NCI-H1092 (cell line): ENCODE measurements around the gene RBM47.
"Not testable (repeated sequence)": the region's sequence is repeated elsewhere in the genome, so short reads cannot be mapped to it uniquely, and the experiment has no call there.

Experiments
- DNase-seq: peaks from one replicate; lab custom pipeline; 2025; lab: John Stamatoyannopoulos, UW

Gene RBM47

DNA sequence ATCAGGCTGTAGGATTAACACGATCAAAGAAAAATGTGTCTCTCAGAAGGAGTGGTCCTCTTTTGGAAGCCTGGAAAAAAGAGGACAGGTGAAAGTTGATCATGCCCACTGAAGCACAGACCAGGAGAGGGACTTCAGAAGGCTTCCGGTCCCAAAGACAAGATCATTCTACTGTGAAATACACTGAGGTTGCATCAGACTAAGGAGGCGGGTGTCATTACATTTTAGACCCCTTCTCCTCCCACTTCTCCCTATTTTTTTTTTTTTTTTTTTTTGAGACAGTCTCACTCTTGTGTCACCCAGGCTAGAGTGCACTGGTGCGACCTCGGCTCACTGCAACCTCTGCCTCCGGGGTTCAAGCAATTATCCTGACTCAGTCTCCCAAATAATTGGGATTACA, 67.5 kb downstream of the RBM47 start:
- no peak for DNase-seq

DNA sequence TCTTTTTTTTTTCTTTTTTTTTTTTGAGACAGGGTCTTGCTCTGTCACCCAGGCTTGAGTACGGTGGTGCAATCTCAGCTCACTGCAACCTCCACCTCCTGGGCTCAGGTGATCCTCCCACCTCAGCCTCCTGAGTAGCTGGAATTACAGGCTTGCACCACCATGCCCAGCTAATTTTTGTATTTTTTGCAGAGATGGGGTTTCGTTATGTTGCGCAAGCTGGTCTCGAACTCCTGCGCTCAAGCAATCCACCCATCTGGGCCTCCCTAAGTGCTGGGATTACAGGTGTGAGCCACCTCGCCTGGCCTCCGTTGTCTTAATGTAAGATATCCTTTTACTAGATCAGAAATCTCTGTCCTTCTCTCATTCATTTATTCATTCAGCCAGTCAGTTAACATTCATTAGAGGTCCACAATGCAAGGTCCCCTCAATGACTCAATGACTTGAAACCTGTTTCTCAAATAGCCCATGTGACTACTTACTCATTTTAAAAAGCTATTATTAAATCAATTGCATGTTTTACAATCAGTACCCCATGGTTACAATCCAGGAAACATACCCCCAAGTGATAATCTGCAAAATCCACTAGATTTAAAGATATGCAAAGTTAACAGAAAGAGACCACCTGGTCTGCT, 68.0 kb downstream of the RBM47 start:
- not testable (repeated sequence) for DNase-seq

- no peak for DNase-seq
Observed at GRCh38 chr4:40559585-40560465, 69.8 kb downstream of the RBM47 start.

- DNase-seq = no peak
Observed at GRCh38 chr4:40557736-40558135, 71.9 kb downstream of the RBM47 start.

GRCh38 chr4:40555176-40555900, 74.3 kb downstream of the RBM47 start:
- no peak for DNase-seq

- DNase-seq = not testable (repeated sequence)
Observed at GRCh38 chr4:40554641-40555040, 75.0 kb downstream of the RBM47 start.

- no peak for DNase-seq
Observed at GRCh38 chr4:40553995-40554394, 75.7 kb downstream of the RBM47 start.

DNA sequence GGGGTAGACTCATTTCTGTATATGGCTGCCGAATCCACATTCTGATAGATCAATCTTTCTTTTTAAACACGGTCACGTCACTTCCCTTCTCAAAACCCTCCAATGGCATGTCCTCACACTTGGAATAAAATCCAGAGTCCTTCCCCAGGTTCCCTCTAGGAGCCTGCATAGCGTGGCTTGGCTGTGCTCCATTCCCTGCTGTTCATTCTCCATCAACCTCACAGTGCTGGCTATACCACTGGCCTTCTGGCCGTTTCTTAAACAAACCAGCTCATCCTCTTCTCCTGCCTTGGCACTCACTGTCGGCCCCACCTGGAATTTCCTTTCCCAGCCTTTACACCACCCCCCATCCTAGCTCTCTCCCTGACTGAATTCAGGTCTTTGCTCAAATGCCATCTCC, 77.1 kb downstream of the RBM47 start:
- no peak for DNase-seq

DNA sequence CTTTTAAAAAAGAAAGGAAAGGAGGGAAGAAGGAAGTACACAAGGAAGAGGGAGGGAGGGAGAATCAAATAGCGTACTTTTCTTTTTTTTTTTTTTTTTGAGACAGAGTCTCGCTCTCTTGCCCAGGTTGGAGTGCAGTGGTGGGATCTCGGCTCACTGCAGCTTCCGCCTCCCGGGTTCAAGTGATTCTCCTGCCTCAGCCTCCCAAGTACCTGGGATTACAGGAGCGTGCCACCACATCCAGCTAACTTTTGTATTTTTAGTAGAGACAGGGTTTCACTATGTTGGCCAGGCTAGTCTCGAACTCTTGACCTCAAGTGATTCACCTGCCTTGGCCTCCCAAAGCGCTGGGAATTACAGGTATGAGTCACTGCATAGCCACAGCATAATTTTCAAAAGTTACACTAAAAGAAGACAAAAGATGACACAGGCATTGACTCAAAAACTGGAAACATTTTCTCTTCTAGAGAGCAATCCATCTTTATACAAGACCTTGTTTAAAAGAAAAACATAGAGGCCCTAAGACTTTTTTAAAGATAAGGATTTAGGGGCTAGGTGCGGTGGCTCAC, 78.0 kb downstream of the RBM47 start:
- not testable (repeated sequence) for DNase-seq

GRCh38 chr4:40550948-40551462, 78.7 kb downstream of the RBM47 start:
- DNase-seq = peak; percentile 55

DNA sequence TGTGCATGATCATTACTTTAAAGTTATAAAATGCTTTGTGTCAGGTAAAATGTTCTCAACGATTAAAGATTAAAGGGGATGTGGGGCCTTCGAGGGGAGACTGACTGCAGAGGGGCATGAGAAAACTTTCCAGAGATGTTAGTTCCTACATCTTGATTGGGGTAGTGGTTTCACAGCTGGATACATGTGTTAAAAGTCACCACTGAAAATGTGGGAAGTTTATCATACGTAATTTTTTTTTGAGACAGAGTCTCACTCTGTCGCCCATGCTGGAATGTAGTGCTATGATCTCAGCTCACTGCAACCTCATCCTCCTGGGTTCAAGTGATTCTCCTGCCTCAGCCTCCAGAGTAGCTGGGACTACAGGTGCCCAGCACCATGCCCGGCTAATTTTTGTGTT, 79.5 kb downstream of the RBM47 start:
- DNase-seq = no peak

- DNase-seq = no peak
Observed at GRCh38 chr4:40548256-40548655, 81.4 kb downstream of the RBM47 start.

GRCh38 chr4:40547789-40548132, 81.9 kb downstream of the RBM47 start:
- no peak for DNase-seq

GRCh38 chr4:40546969-40547788, 82.5 kb downstream of the RBM47 start:
- DNase-seq = no peak

GRCh38 chr4:40546506-40546905, 83.2 kb downstream of the RBM47 start:
- DNase-seq = no peak

GRCh38 chr4:40545487-40545886, 84.2 kb downstream of the RBM47 start:
- DNase-seq = not testable (repeated sequence)

DNA sequence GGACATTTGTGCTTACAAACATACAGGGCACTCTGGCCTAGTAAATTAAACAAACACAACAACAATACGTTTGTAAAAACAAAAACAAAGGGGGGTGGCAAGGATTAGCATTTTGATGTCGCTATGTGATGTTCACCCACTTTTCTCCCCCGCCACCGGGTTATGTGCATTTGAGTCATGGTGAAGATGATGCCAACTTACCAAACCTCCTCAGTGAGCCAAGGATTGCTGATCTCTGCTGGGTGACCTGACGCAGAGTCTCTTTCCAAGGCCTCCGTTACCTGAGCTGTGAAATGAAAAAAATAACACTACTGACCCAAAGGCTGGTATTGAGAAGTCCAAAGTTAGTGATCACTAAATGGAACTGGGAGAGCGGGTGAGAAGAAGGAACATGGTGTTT, 85.4 kb downstream of the RBM47 start:
- no peak for DNase-seq

DNA sequence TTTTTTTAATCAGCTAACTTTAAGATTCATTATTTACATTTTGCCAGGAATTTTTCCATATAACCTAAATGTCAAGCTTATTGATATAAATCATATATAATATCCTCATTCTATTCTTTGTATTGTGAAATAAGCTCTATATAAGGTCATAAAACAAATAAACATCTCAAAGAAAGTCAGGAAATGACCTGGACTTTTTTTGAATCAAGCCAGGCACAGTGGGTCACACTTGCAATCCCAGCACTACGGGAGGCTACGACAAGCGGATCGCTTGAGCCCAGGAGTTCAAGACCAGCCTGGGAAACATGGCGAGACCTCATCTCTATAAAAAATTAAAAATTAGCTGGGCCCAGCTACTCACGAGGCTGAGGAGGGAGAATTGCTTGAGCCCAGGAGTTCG, 88.9 kb downstream of the RBM47 start:
- no peak for DNase-seq

DNA sequence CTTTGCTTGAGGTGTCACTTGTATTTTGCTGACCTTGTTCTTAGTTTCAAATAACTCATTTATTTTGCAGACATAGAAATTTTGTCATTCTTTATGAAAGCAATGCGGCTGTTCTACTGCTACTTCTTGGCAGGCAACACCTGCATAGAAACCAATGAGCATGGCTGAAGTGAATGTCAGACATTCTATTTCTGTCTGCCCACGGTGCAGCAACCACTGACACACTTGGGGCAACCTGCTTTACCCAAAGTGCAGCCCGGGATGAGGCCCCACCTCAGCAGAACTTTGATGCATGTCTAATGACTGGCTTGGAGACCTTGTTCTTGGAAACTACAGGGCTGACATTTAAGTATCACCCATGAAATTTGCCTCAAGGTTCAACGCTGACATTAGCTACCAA, 93.6 kb downstream of the RBM47 start:
- no peak for DNase-seq

- no peak for DNase-seq
Observed at GRCh38 chr4:40531636-40532023, 98.0 kb downstream of the RBM47 start.

GRCh38 chr4:40530961-40531635, 98.6 kb downstream of the RBM47 start:
- DNase-seq = no peak
